NCI-H2107 (cell line): ENCODE results near the gene SPA17.

Experiments
- DNase-seq: peaks from one replicate; lab custom pipeline; 2025; lab: John Stamatoyannopoulos, UW

The SPA17 gene

GRCh38 chr11:124673333-124674167, at the start of gene SPA17, which contains the start of gene SIAE:
Gene SPA17 (plus strand): TSS chr11:124673904. CDS start chr11:124675265, 1,361 bp downstream.
Gene SIAE (minus strand): TSS chr11:124673739. CDS start chr11:124673708, 31 bp downstream.
- peak; percentile 12 for DNase-seq

- no peak for DNase-seq
Observed at GRCh38 chr11:124625504-124626168, 48.1 kb upstream of the SPA17 start.

- no peak for DNase-seq
Observed at GRCh38 chr11:124627546-124627945, 46.2 kb upstream of the SPA17 start.

- DNase-seq: no peak
Observed at GRCh38 chr11:124629961-124630360, 43.7 kb upstream of the SPA17 start.

GRCh38 chr11:124633355-124633754, 40.3 kb upstream of the SPA17 start:
- DNase-seq: no peak

GRCh38 chr11:124635932-124636331, 37.8 kb upstream of the SPA17 start:
- DNase-seq: no peak

GRCh38 chr11:124638500-124638899, 35.2 kb upstream of the SPA17 start:
- no peak for DNase-seq

- DNase-seq: no peak
Observed at GRCh38 chr11:124639186-124639585, 34.5 kb upstream of the SPA17 start.

GRCh38 chr11:124640666-124641065, 33.0 kb upstream of the SPA17 start:
- DNase-seq: no peak

- DNase-seq: no peak
Observed at GRCh38 chr11:124642628-124643027, 31.1 kb upstream of the SPA17 start.

- no peak for DNase-seq
Observed at GRCh38 chr11:124643042-124643604, 30.6 kb upstream of the SPA17 start.

GRCh38 chr11:124643605-124644425, 29.9 kb upstream of the SPA17 start:
- no peak for DNase-seq

GRCh38 chr11:124644426-124645280, 29.1 kb upstream of the SPA17 start:
- DNase-seq: no peak

- DNase-seq: no peak
Observed at GRCh38 chr11:124646148-124646547, 27.6 kb upstream of the SPA17 start.

GRCh38 chr11:124648610-124649009, 25.1 kb upstream of the SPA17 start:
- DNase-seq: no peak

- no peak for DNase-seq
Observed at GRCh38 chr11:124656774-124657630, 16.7 kb upstream of the SPA17 start.

- no peak for DNase-seq
Observed at GRCh38 chr11:124657904-124658303, 15.8 kb upstream of the SPA17 start.

- no peak for DNase-seq
Observed at GRCh38 chr11:124658501-124658900, 15.2 kb upstream of the SPA17 start.

- no peak for DNase-seq
Observed at GRCh38 chr11:124658986-124659385, 14.7 kb upstream of the SPA17 start.

- no peak for DNase-seq
Observed at GRCh38 chr11:124661553-124661952, 12.2 kb upstream of the SPA17 start.
